ENCODE results near the gene NIPAL3.
"Not testable (repeated sequence)": the region's sequence is repeated elsewhere in the genome, so short reads cannot be mapped to it uniquely, and the experiment has no call there.

Gene NIPAL3

DNA sequence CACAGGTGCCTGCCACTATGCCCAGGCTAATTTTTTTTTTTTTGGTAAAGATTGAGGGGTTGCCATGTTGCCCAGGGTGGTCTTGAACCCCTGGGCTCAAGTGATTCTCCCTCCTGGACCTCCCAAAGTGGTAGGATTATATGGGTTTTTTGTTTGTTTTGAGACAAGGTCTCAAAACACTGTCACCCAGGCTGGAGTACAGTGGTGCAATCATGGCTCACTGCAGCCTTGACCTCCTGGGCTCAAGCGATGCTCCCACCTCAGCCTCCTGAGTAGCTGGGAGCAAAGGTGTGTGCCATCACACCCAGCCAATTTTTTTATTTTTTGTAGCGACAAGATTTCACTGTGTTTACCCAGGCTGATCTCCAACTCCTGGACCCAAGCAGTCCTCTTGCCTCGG, 78.2 kb downstream of the NIPAL3 start:
- no peak for DNase-seq

DNA sequence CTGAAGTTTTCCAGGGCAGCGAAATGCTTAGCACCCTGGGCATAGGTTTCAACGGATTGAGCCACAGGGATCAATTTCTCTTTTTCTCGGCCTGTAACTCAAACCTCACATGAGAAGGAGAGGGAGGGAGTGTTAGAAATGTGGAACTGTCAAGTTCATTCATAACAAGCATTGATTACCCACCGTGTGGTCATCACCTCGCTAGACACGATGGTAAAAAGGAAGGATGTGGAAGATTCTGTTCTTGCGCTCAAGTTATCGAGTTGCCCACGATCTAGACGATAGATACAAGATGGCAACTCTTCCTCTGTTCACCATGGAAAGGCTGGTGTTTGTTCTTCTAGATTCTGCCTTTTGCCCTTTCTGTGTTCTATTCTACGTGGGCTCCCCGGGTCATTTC, 83.0 kb downstream of the NIPAL3 start:
- DNase-seq = no peak

DNA sequence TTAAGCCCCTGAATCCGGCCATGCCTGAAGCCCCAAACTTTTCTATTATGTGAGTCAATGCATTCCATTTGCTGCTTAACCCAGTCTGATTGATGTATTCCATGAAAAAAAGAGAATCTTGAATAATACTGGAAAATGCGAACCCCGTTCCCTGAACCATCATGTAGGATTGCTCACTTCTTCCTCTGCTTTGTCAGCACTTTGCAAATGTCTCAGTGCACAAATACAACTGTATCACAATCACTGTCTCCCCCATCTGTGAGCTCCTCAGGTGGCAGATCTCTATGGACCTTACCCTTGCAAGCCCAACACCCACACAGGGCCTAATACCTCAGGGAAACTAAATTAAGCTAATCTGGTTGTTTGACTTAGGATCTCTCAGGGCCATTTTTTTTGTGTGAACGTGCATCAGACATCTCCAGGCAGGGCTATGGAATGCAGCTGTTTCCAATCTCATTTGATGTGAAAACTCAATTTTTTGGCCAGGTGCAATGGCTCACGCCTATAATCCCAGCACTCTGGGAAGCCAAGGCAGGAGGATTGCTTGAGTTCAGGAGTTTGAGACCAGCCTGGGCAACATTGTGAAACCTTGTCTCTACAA, 84.9 kb downstream of the NIPAL3 start:
- DNase-seq = no peak

DNA sequence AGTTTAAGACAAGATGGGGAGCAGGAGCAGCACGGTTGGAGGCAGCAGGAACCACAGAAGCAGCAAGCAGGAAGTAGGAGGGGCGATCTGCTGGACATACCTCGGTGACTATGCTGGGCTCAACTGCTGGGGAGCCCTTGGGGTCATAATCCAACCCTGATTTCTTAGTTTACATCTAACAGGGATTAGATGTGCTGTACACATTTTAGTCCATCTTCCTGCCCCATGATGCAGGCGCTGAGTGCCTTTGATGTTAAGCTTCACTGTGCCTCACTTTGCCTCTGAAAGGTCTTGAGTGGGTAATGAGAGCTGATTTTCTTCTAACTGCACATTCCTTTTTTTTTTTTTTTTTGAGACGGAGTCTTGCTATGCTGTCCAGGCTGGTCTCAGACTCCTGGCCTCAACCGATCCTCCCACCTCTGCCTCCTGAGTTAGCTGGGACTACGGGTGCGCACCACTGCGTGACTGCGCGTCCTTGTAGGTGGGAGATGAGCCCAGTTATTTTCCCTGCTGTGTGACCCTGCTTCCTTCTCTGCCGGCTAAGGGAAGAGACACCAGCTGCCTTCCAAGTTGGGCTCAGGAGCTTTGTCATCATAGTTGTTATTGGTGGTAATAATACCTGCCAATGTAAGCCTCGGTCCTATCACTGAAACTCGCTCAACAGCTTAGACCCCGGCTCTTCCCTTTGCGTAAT, 85.9 kb downstream of the NIPAL3 start:
- DNase-seq = no peak

DNA sequence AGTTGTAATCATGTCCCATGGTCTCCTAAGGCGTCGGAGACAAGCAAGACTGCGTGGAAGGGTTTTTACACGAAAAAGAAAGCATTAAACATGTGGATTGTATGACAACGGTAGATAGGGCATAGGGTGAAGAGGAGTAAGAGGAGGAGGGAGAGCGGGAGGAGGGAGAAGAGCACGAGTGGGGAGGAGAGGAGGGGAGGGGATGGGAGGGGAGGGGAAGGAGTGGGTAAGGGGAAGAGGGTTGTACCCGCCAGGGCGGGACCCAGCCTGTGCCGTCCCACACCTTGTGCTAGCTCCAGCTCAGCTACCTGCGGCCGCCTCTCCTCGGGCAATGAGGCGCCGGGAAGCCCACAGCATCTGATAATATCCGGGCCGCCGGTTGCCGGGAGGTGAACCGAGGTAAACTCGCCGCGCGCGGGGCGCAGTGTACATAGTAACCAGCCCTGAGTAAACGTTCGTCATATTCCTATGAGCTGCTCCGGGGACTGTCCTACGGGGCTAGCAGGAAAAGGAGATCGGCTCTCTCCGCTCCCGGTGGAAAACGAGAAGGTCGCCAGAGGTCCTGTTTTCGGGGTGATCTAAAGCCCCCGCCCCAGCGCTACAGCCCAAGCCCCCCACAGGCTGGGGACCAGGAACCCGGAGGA, 86.6 kb downstream of the NIPAL3 start:
- peak; percentile 40 for DNase-seq

DNA sequence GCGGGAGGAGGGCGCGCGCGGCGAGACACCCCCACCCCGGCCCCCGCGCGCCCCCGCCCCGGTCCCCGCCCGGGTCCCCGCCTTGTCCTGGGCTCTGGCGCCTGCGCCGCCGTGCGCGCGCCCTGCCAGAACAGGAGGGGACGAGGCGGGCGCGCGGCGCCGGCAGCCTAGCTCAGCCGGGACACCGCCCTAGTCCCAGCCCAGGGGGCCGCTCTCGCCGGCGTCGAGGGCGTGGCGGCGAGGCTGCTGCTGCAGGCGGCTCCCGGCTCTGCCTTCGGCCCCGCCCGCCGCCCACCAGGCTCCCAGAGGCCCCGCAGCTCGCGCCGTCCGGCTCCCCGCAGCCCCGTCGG, 87.1 kb downstream of the NIPAL3 start, which contains the start of gene RCAN3:
Gene RCAN3 (plus strand): TSS at position 128 of the 350 bp plus-strand sequence. CDS start 11,537 bp downstream, outside the sequence.
- DNase-seq = peak; percentile 76

DNA sequence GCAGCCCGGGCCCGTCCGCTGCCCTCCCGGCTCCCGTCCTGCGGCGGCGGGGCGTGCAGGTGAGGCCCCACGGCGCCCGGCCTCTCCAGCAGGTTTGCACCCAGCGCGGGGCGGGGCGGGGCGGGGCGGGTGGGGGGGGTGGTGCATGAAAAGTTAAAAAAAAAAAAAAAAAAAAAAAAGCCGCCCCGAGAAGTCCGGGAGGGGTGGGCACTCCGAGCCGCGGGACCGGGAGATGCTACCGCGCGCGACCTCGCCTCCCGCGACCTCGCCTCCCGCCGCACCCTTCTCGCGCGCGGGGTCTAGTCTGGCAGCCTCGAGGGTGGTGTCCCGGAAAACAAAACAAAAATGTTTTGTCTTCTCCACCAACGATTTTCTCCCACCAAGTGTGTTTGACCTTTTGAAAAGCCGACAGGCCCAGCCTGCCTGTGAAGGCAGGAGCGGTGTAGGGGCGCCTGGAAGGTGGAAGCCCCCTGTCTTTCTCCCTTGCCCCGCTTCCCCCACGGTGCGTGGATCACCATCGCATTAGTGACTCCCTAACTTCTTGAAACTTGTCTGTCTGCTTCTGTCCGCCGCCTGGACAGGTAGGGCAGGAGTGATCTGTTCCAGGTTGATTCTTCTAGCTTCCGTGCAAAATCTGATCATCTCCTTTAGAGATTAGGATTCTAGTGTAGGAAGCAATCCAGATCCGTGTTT, 87.6 kb downstream of the NIPAL3 start:
- no peak for DNase-seq

DNA sequence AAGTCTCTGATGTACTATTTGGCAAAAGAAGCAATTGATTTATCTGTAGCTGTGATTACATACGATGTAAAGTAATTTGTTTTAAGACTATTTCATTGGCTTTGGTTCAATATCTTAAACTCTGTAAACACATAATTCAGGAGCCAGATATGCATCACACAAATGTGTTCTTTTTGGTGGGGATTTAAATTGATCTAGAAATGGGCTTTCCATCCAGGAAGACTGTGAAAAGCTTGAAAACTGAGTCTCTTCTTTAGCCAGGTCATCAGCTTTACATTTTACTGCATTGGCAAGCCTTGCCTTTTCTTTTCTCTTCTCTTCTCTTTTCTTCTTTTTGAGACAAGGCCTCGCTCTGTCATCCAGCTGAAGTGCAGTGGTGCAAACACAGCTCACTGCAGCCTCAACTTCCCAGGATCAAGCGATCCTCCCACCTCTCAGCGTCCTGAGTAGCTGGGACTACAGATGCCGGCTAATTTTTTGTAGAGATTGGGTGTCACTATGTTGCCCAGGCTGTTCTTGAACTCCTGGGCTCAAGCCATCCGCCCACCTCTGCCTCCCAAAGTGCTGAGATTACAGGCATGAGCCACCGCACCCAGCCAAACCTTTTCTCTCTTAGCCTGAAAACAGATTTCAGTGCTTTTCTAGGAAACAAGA, 88.4 kb downstream of the NIPAL3 start:
- DNase-seq = no peak

DNA sequence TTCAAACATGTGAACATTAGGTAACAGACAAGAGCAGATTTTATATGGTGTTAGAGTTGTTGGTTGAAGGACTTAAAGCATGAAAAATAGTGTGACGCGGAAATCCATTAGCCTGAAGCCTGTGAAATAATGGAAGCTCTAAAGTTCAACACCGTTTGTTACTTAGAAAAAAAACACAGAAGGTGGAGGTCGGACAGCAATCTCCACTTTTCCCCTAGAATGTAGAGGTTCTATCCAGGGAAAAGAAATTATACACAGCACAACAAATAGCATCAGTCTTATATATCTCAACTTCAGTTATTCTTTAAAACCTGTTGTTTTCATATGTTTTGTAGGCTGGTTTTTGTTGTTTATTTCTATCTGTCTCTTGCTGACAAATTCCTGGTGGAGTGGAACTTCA, 89.0 kb downstream of the NIPAL3 start:
- DNase-seq = no peak

DNA sequence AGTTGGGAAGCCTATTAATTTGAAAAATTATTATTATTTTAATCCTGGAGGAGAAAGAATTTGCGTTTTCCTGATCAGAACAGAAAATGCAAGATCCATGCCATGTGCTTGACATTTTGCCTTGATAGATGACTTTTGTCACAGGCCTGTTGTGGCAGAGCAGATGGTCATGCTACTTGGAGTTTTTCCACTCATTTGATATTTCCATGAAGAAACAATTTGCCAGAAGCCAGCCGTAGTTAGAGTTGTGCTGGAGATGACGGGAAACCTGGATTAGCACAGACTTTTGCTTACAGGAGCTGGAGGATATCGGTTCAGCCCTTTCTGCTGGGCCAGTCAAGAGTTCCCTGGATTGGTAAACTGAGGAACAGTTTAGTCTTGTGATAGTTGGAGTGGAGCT, 90.2 kb downstream of the NIPAL3 start:
- DNase-seq = no peak

DNA sequence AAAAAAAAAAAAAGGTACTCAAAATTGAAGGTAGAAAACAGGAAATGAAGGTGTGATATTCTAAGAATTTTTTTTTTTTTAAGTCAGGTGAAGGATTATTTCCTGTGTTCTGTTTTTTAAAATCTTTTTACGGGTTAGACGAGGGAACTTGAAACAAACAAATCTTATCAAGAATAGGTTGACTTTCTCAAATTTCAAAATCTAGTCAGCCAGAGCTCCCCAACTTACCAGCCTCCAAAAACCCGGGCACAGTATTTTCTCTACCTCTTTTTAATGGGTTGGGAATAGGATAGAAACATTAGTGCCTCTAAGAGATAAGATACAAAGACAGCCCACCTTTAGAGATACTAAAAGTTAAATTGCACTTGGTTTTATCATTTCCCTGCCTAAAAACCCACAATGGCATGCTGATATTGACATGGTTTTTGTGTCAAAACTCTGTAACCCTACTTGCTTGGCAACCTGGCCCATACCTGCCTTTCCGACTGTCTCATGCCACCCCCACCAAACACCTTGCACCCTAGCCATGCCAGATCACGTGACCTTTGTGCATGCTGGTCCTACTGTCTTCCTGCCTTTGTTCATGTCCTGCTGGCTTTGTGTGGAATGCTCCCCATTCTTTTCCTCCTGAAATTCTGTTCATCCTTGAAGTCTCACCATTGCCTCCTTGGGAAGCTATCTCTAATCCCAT, 91.2 kb downstream of the NIPAL3 start:
- no peak for DNase-seq

DNA sequence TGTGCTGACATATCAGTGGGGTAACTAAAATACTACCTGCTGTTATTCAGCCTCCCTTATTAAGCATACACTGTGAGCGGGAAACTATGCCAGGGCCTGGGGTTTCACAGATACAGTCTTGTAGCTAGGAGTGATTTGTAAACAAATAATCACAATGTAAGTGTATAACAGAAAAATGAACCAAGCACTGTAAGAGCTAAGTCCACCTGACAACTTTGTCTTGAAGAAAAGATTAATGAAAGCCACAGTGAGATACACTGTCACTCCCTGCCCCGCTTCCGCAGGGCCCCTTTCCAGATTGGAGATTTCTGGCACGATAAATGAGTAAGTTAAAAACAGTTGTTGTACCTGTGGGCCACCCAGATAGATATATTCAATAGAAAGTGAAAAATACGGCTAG, 91.8 kb downstream of the NIPAL3 start:
- no peak for DNase-seq

DNA sequence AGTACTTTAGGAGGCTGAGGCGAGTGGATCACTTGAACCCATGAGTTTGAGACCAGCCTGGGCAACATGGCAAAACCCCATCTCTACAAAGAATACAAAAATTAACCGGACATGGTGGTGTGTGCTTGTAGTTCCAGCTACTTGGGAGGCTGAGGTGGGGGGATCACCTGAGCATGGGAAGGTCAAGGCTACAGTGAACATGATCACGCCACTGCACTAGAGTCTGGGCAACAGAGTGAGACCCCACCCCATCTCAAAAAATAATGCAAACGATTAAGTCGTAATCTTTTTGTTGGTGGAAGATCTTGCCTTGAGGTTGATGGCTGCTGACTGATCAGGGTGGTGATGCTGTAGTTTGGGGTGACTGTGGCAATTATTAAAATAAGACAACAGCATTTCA, 93.3 kb downstream of the NIPAL3 start:
- no peak for DNase-seq

DNA sequence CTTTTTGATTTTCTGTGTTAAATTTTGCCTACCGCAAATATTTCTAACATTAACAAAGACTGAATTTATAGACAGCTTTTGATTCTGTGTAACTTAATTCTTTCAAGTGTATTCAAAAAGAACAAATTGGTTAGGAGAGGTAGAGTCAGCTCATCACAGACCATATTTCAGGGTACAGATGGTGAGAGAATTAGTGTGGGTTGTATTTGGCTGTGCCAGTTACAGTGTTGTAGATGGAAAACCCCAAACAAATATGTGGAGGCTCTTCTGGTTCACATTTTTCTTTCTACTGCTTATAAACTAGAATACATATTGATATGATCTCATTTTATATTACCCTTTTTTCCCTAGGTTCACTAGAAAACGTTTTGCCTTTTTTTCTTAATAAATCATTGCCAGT, 98.1 kb downstream of the NIPAL3 start:
- DNase-seq = no peak

DNA sequence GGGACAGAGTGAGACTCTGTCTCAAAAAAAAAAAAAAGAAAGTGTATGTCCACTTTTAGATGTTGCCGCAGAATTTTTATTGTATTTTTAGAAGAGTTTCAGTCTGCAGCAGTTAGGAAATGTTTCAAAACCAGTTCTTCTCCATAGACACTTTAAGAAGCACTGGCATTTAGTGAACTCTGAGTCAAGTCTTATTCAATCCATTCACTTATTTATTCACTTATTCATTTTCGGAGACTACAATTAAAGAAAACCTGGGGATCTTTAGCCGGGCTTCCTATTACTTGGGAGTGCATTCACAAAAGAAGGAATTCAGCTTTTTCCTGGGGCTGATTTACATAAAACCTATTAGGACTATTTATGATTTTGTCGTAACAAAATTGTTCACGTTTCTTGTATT, 99.3 kb downstream of the NIPAL3 start:
- no peak for DNase-seq

DNA sequence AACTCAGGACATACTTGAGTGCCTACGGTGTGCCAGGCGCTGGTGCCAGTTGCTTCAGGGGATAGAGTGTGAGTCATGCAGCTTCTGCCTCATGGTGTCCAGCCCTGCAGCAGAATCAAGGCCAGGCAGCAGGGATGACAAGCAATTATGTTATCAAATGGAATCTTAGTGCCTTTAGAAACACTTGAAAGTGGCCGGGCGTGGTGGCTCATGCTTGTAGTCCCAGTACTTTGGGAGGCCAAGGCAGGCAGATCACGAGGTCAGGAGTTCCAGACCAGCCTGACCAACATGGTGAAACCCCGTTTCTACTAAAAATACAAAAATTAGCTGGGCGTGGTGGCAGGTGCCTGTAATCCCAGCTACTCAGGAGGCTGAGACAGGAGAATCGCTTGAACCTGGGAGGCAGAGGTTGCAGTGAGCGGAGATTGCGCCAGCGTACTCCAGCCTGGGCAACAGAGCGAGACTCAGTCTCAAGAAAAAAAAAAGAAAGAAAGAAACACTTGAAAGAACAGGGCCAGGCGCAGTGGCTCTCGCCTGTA, 100.1 kb downstream of the NIPAL3 start:
- not testable (repeated sequence) for DNase-seq

DNA sequence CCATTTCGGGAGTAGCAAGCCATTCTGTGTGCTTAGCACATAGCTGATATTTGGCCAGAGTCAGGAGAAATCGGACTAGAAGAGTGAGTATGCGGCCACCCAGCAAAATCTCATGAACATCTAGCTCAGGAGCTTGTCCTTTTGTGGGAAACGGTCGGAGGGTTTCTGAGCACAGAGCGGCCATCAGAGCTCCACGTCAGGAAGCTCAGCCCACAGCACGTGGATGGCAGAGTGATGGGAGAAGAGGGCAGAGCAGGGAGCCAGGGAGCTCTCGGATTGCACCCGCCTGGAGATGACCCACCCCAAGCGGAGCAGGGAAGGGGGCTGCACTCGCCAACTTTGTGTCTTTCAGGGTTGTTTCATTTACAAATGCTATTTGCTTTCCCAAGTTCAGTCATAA, 100.9 kb downstream of the NIPAL3 start:
- DNase-seq = no peak

DNA sequence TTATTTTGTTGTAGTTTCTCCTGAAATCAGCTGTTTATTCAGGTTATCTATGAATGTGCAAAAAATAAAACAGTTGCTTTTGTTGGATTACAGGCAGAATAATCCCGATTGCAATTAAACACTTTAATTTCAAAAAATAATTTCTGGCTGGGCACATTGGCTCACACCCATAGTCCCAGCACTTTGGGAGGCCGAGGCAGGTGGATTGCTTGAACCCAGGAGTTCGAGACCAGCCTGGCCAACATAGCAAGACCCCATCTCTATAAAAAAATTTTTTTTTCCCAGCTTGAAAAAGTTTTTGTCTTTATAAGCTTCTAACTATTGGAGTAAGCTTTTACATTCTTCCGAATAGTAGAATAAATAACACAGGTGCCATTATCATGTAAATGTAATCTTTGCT, 102.3 kb downstream of the NIPAL3 start:
- DNase-seq = no peak

DNA sequence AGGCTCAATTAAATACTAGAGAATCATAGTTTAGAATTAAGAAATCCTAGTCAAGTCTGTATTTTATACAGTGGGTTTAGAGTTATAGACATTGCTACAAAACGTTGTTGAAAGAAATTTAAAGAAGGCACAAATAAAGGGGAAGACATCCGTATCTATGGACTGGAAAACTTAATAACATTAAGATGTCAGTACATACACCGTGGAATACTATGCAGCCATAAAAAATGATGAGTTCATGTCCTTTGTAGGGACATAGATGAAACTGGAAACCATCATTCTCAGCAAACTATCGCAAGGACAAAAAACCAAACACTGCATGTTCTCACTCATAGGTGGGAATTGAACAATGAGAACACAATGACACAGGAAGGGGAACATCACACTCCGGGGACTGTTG, 104.7 kb downstream of the NIPAL3 start:
- DNase-seq = not testable (repeated sequence)
